Measurements from ENCODE around the gene DUSP2.
A peak's percentile ranks its signal among the peaks of the same experiment; 100 is the strongest.
"Not testable (repeated sequence)": the region's sequence is repeated elsewhere in the genome, so short reads cannot be mapped to it uniquely, and the experiment has no call there.

Gene DUSP2

GRCh38 chr2:96147593-96148201 lies 2.5 kb upstream of the DUSP2 start:
- DNase-seq (ENCODE audit: low read depth, low spot score), result no peak

GRCh38 chr2:96146881-96147592 lies 1.8 kb upstream of the DUSP2 start:
- no peak for DNase-seq (ENCODE audit: low read depth, low spot score)

- no peak for DNase-seq (ENCODE audit: low read depth, low spot score)
These were observed 1.1 kb upstream of the DUSP2 start for GRCh38 chr2:96146153-96146880.

GRCh38 chr2:96145848-96146152 lies 560 bp upstream of the DUSP2 start:
- no peak for DNase-seq (ENCODE audit: low read depth, low spot score)

GRCh38 chr2:96144481-96145035 lies 682 bp downstream of the DUSP2 start:
- no peak for DNase-seq (ENCODE audit: low read depth, low spot score)

- no peak for DNase-seq (ENCODE audit: low read depth, low spot score)
These were observed 1.3 kb downstream of the DUSP2 start for GRCh38 chr2:96143848-96144480.

- DNase-seq (ENCODE audit: low read depth, low spot score), result no peak
These were observed 1.9 kb downstream of the DUSP2 start for GRCh38 chr2:96143231-96143847.

GRCh38 chr2:96142217-96143113 lies 2.8 kb downstream of the DUSP2 start:
- no peak for DNase-seq (ENCODE audit: low read depth, low spot score)

- DNase-seq (ENCODE audit: low read depth, low spot score), result not testable (repeated sequence)
These were observed 3.6 kb downstream of the DUSP2 start for GRCh38 chr2:96141624-96141967.

- DNase-seq (ENCODE audit: low read depth, low spot score), result no peak
These were observed 4.2 kb downstream of the DUSP2 start for GRCh38 chr2:96140941-96141623.

- DNase-seq (ENCODE audit: low read depth, low spot score), result no peak
These were observed 6.0 kb downstream of the DUSP2 start for GRCh38 chr2:96139181-96139758.

- DNase-seq (ENCODE audit: low read depth, low spot score), result peak; percentile 78
These were observed 6.8 kb downstream of the DUSP2 start, which contains the start of gene ASTL for GRCh38 chr2:96138179-96139145. Gene ASTL (minus strand): TSS chr2:96138502. CDS start chr2:96138436, 66 bp downstream.

- no peak for DNase-seq (ENCODE audit: low read depth, low spot score)
These were observed 7.7 kb downstream of the DUSP2 start for GRCh38 chr2:96137321-96138178.

GRCh38 chr2:96136129-96136720 lies 9.0 kb downstream of the DUSP2 start:
- DNase-seq (ENCODE audit: low read depth, low spot score), result no peak

GRCh38 chr2:96135621-96136020 lies 9.6 kb downstream of the DUSP2 start:
- DNase-seq (ENCODE audit: low read depth, low spot score), result no peak

GRCh38 chr2:96135171-96135570 lies 10.1 kb downstream of the DUSP2 start:
- no peak for DNase-seq (ENCODE audit: low read depth, low spot score)

- no peak for DNase-seq (ENCODE audit: low read depth, low spot score)
These were observed 10.8 kb downstream of the DUSP2 start for GRCh38 chr2:96134421-96134820.

Data from iPS DF 19.7 (cell line).